H9 (cell line): ENCODE results near the gene MPHOSPH6. TPM values are rescaled to one million over a fixed set of nuclear protein-coding genes. Genes with fewer than 3 reads are reported as not detected.

Experiments used
- DNase-seq: peaks from one replicate; pipeline ENCODE4 v3.0.0-alpha.2; 2017
- H2AFZ ChIP-seq: one replicate; pipeline ENCODE4 v1.6.1; 2013; ENCODE audit warnings: mild to moderate bottlenecking, low read length, control low read depth, moderate library complexity
- H2AK5ac ChIP-seq: 2 replicates; pipeline ENCODE4 v1.6.1; 2013; ENCODE audit warnings: low read length, control low read depth, mixed read lengths; ENCODE audit not compliant: insufficient read length
- H2BK120ac ChIP-seq: one replicate; pipeline ENCODE4 v1.6.1; 2013; ENCODE audit warnings: low read depth, mild to moderate bottlenecking, low read length, control low read depth, inconsistent platforms; ENCODE audit not compliant: poor library complexity, severe bottlenecking
- H2BK12ac ChIP-seq: 2 replicates; pipeline ENCODE4 v1.6.1; 2013; ENCODE audit warnings: low read length, control low read depth, mixed read lengths, low read depth; ENCODE audit not compliant: insufficient read length
- H2BK15ac ChIP-seq: 2 replicates; pipeline ENCODE4 v1.6.1; 2013; ENCODE audit warnings: low read depth, low read length, control low read depth
- H2BK20ac ChIP-seq: one replicate; pipeline ENCODE4 v1.6.1; 2013; ENCODE audit warnings: low read depth, mild to moderate bottlenecking, low read length, control low read depth, inconsistent platforms; ENCODE audit not compliant: poor library complexity, severe bottlenecking
- H2BK5ac ChIP-seq: 2 replicates; pipeline ENCODE4 v1.6.1; 2013; ENCODE audit warnings: low read length, control low read depth, mixed read lengths; ENCODE audit not compliant: insufficient read length
- H3K14ac ChIP-seq: 2 replicates; pipeline ENCODE4 v1.6.1; 2013; ENCODE audit warnings: low read length, control low read depth; ENCODE audit not compliant: insufficient read depth
- H3K18ac ChIP-seq: 2 replicates; pipeline ENCODE4 v1.6.1; 2013; ENCODE audit warnings: low read depth, mild to moderate bottlenecking, mixed read lengths, low read length, control low read depth; ENCODE audit not compliant: insufficient read length
- H3K23ac ChIP-seq: 2 replicates; pipeline ENCODE4 v1.6.1; 2013; ENCODE audit warnings: low read length, control low read depth, mixed read lengths, low read depth; ENCODE audit not compliant: insufficient read length
- H3K23me2 ChIP-seq: 2 replicates; pipeline ENCODE4 v1.6.1; 2013; ENCODE audit warnings: low read depth, mild to moderate bottlenecking, mixed read lengths, low read length, control low read depth; ENCODE audit not compliant: insufficient read length, poor library complexity, severe bottlenecking
- H3K27ac ChIP-seq: 2 replicates; pipeline ENCODE4 v1.5.1; 2013; ENCODE audit warnings: low read length, control low read depth, mixed read lengths, low read depth; ENCODE audit not compliant: insufficient read length
- H3K27me3 ChIP-seq: 2 replicates; pipeline ENCODE4 v1.6.1; 2013; ENCODE audit warnings: low read length, control low read depth, inconsistent platforms; ENCODE audit not compliant: insufficient read depth
- H3K4ac ChIP-seq: 2 replicates; pipeline ENCODE4 v1.6.1; 2013; ENCODE audit warnings: low read depth, mild to moderate bottlenecking, control low read depth, inconsistent platforms, low read length, moderate library complexity
- H3K4me1 ChIP-seq: 2 replicates; pipeline ENCODE4 v1.6.1; 2013; ENCODE audit warnings: low read length, control low read depth, inconsistent platforms; ENCODE audit not compliant: insufficient read depth
- H3K4me2 ChIP-seq: 2 replicates; pipeline ENCODE4 v1.6.1; 2013; ENCODE audit warnings: low read length, control low read depth, mixed read lengths; ENCODE audit not compliant: insufficient read length, insufficient read depth
- H3K56ac ChIP-seq: 2 replicates; pipeline ENCODE4 v1.6.1; 2013; ENCODE audit warnings: low read depth, mild to moderate bottlenecking, mixed read lengths, low read length, control low read depth; ENCODE audit not compliant: insufficient read length
- H3K79me1 ChIP-seq: 2 replicates; pipeline ENCODE4 v1.6.1; 2013; ENCODE audit warnings: low read depth, mild to moderate bottlenecking, moderate library complexity, low read length, control low read depth, inconsistent platforms; ENCODE audit not compliant: insufficient read depth, poor library complexity, severe bottlenecking
- H3K79me2 ChIP-seq: 2 replicates; pipeline ENCODE4 v1.6.1; 2013; ENCODE audit warnings: low read length, control low read depth, inconsistent platforms; ENCODE audit not compliant: insufficient read depth
- H3K9ac ChIP-seq: 2 replicates; pipeline ENCODE4 v1.6.1; 2013; ENCODE audit warnings: low read length, control low read depth, mixed read lengths; ENCODE audit not compliant: insufficient read length; ENCODE audit errors: extremely low read depth
- H3K9me3 ChIP-seq: one replicate; pipeline ENCODE4 v1.6.1; 2013; ENCODE audit warnings: low read depth, low read length, inconsistent platforms; ENCODE audit not compliant: control insufficient read depth
- H3T11ph ChIP-seq: one replicate; pipeline ENCODE4 v1.6.1; 2013; ENCODE audit warnings: mild to moderate bottlenecking, low read length, control low read depth, inconsistent platforms
- H4K20me1 ChIP-seq: one replicate; pipeline ENCODE4 v1.6.1; 2013; ENCODE audit not compliant: control insufficient read depth, insufficient read length, insufficient read depth
- H4K5ac ChIP-seq: 2 replicates; pipeline ENCODE4 v1.6.1; 2013; ENCODE audit warnings: low read depth, mild to moderate bottlenecking, mixed read lengths, low read length, control low read depth; ENCODE audit not compliant: insufficient read length
- H4K8ac ChIP-seq: replicated peaks from 2 replicates; pipeline ENCODE4 v1.6.1; 2013; ENCODE audit warnings: low read length, control low read depth, mixed read lengths, low read depth; ENCODE audit not compliant: insufficient read length
- H4K91ac ChIP-seq: 2 replicates; pipeline ENCODE4 v1.6.1; 2013; ENCODE audit warnings: low read depth, mild to moderate bottlenecking, moderate library complexity, mixed read lengths, low read length, control low read depth; ENCODE audit not compliant: insufficient read length
- H3K27ac Mint-ChIP-seq, 3 experiments: 2 replicates in 2 of 3; 3 replicates in 1 of 3; pipeline ENCODE4 v1.8.0; 2020 to 2021; ENCODE audit warnings: mixed read lengths in 3 of 3, mild to moderate bottlenecking in 1 of 3, moderate library complexity in 1 of 3
- H3K27me3 Mint-ChIP-seq: 2 replicates; pipeline ENCODE4 v1.8.0; 2021; ENCODE audit warnings: low read depth, mild to moderate bottlenecking, moderate library complexity, mixed read lengths
- H3K36me3 Mint-ChIP-seq, 3 experiments: 2 replicates in 2 of 3; 3 replicates in 1 of 3; pipeline ENCODE4 v1.8.0; 2020 to 2021; ENCODE audit warnings: low read depth in 3 of 3, mixed read lengths in 3 of 3; ENCODE audit not compliant: insufficient read depth in 1 of 3
- H3K4me1 Mint-ChIP-seq, 2 experiments: 2 replicates each; pipeline ENCODE4 v1.8.0; 2020; ENCODE audit warnings: mixed read lengths in 2 of 2
- H3K4me3 Mint-ChIP-seq, 2 experiments: 2 replicates in 1 of 2; 3 replicates in 1 of 2; pipeline ENCODE4 v1.8.0; 2020 to 2021; ENCODE audit warnings: mild to moderate bottlenecking in 2 of 2, mixed read lengths in 2 of 2, moderate library complexity in 1 of 2
- H3K9me3 Mint-ChIP-seq, 2 experiments: 2 replicates in 1 of 2; 3 replicates in 1 of 2; pipeline ENCODE4 v1.8.0; 2020; ENCODE audit warnings: mild to moderate bottlenecking in 2 of 2, mixed read lengths in 2 of 2, moderate library complexity in 1 of 2
- WGBS: extraction: QIAGEN DNeasy Blood & Tissue Kit; methylation state at CpG from one replicate; pipeline ENCODE4 v1.1.7; 2013; ENCODE audit warnings: missing lambda C conversion rate, low lambda C conversion rate, mixed read lengths; ENCODE audit not compliant: insufficient read length; ENCODE audit errors: extremely low coverage; 5-methylcytosine and 5-hydroxymethylcytosine counted together
- total RNA-seq: library from RNA; stranded (reverse); gene quantifications from 2 replicates; pipeline ENCODE4 v1.2.1, GENCODE V29; 2021
- TF ChIP-seq, protein P1 (sequence below): fragments of 200-600 bp; sonication (generic); conservative IDR thresholded peaks from 3 replicates; pipeline ENCODE4 v1.8.0; 2021; ENCODE audit warnings: antibody characterized with exemption, mild to moderate bottlenecking

Gene MPHOSPH6
- total RNA-seq, 1 experiment from 2014 or later = 38.3 TPM

- H2BK120ac ChIP-seq = no peak overlapping the region
- H3K9ac ChIP-seq = no peak overlapping the region
- no peak overlapping the region for H3K14ac ChIP-seq
- Mint-ChIP-seq H3K27ac (peak overlapping the region; percentile 40 to 59 (median 48); a peak in 2 of 7 replicates), H3K9me3 (peaks cover 0 to 4% of the 10 kb centered on the region in 2 experiments; a peak in 1 of 5 replicates), H3K4me1 (peaks cover 12 to 13% of the 10 kb centered on the region in 2 experiments; a peak in 3 of 4 replicates), H3K27me3 (no peaks in the 10 kb centered on the region), H3K4me3 (no peak overlapping the region), H3K36me3 (peaks cover 37 to 52% (median 49%) of the 10 kb centered on the region in 3 experiments)
- H4K5ac ChIP-seq = no peak overlapping the region
- H2BK15ac ChIP-seq = no peak overlapping the region
- no peak overlapping the region for H3T11ph ChIP-seq
- no peaks in the 10 kb centered on the region for H3K23me2 ChIP-seq
- H3K4me1 ChIP-seq = no peaks in the 10 kb centered on the region; the same call in 1 of the 2 replicates
- H2AK5ac ChIP-seq = no peak overlapping the region
- TF ChIP-seq, protein P1, sequence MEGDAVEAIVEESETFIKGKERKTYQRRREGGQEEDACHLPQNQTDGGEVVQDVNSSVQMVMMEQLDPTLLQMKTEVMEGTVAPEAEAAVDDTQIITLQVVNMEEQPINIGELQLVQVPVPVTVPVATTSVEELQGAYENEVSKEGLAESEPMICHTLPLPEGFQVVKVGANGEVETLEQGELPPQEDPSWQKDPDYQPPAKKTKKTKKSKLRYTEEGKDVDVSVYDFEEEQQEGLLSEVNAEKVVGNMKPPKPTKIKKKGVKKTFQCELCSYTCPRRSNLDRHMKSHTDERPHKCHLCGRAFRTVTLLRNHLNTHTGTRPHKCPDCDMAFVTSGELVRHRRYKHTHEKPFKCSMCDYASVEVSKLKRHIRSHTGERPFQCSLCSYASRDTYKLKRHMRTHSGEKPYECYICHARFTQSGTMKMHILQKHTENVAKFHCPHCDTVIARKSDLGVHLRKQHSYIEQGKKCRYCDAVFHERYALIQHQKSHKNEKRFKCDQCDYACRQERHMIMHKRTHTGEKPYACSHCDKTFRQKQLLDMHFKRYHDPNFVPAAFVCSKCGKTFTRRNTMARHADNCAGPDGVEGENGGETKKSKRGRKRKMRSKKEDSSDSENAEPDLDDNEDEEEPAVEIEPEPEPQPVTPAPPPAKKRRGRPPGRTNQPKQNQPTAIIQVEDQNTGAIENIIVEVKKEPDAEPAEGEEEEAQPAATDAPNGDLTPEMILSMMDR = no peak
- no peak for DNase-seq
- H2BK12ac ChIP-seq = no peak overlapping the region
- H3K79me1 ChIP-seq = no peaks in the 10 kb centered on the region
- H2BK20ac ChIP-seq = no peak overlapping the region
- H4K20me1 ChIP-seq = no peaks in the 10 kb centered on the region
- no peak overlapping the region for H3K18ac ChIP-seq
- H3K4ac ChIP-seq = no peak overlapping the region
- no peak overlapping the region for H4K8ac ChIP-seq
- no peak overlapping the region for H2BK5ac ChIP-seq
- no peaks in the 10 kb centered on the region for H3K27me3 ChIP-seq
- peaks cover 1% of the 10 kb centered on the region; the same call in 1 of the 2 replicates for H3K79me2 ChIP-seq
- no peaks in the 10 kb centered on the region for H3K9me3 ChIP-seq
- no peak overlapping the region for H3K27ac ChIP-seq
- H2AFZ ChIP-seq = no peak overlapping the region
- no CpG with 5 or more reads among the region's 8 CpGs for WGBS
- H3K4me2 ChIP-seq = no peak overlapping the region
- no peak overlapping the region for H3K56ac ChIP-seq
- H3K23ac ChIP-seq = no peak overlapping the region
- H4K91ac ChIP-seq = no peak overlapping the region
Measured at GRCh38 chr16:82152641-82153112, 17.3 kb downstream of the MPHOSPH6 start.
